Psoas muscle (tissue), 8 donors: ENCODE results near the gene VPREB1. TPM values are rescaled to one million over a fixed set of nuclear protein-coding genes. Genes with fewer than 3 reads are reported as not detected.
"Not testable (repeated sequence)": the region's sequence is repeated elsewhere in the genome, so short reads cannot be mapped to it uniquely, and the experiment has no call there.

Source experiments
- ATAC-seq, 4 donors: fragments of 200-7000 bp; cut with Tn5 transposase; one replicate each; pipeline ENCODE4 v1.9.1; 2020; ENCODE audit warnings: moderate library complexity in 3 of 4, mild to moderate bottlenecking in 2 of 4
- DNase-seq, 2 donors: peaks; one replicate each; pipeline ENCODE4 v3.0.0-alpha.2; 2020
- H3K27ac ChIP-seq: fragments of 200-600 bp; one replicate; pipeline ENCODE4 v1.8.0; 2022
- H3K27me3 ChIP-seq, 3 donors: fragments of 200-600 bp in 1 of 3; one replicate each; pipeline versions ENCODE4 v1.6.1 to v1.8.0; 2013 to 2022; ENCODE audit warnings: low read length in 2 of 3, mild to moderate bottlenecking in 2 of 3, moderate library complexity in 1 of 3; ENCODE audit not compliant: insufficient read depth in 3 of 3
- H3K36me3 ChIP-seq, 2 donors: fragments of 200-600 bp in 1 of 2; one replicate each; pipeline versions ENCODE4 v1.6.1 to v1.8.0; 2013 to 2022; ENCODE audit warnings: low read depth in 1 of 2, mild to moderate bottlenecking in 1 of 2, moderate library complexity in 1 of 2; ENCODE audit not compliant: insufficient read depth in 1 of 2
- H3K4me1 ChIP-seq: fragments of 200-600 bp; one replicate; pipeline ENCODE4 v1.8.0; 2022
- H3K4me3 ChIP-seq: fragments of 200-600 bp; one replicate; pipeline ENCODE4 v1.8.0; 2022; ENCODE audit warnings: mild to moderate bottlenecking
- H3K9me3 ChIP-seq: fragments of 200-600 bp; one replicate; pipeline ENCODE4 v1.8.0; 2022
- WGBS, 3 donors: extraction: QIAGEN DNeasy Blood & Tissue Kit; methylation state at CpG; one replicate each; pipeline versions ENCODE4 v1.1.6 to v1.1.7; 2013; 5-methylcytosine and 5-hydroxymethylcytosine counted together
- intact Hi-C, 2 donors: fragments of 100-400 bp; cut with DNase I; formaldehyde crosslinking; loops; one replicate each; pipeline versions ENCODE4 v1.11.0 to v1.14.2; 2022
- polyA plus RNA-seq, 3 donors: library from polyadenylated mRNA; stranded (reverse); fragments of 200-250 nt; gene quantifications; one replicate each; pipeline ENCODE4 v1.2.3, GENCODE V29; 2013
- total RNA-seq, 4 donors: library from RNA; stranded (reverse); fragmentation: NEBNext Ultra II Directional in 2 of 4; extraction: Animal tissue kit (Norgen Biotek cat#: 25700) in 2 of 4; gene quantifications; one replicate each; pipeline versions ENCODE4 v1.2.1 to v1.2.4, GENCODE V29; 2021 to 2023
- TF ChIP-seq, protein P1 (sequence below): fragments of 200-600 bp; IDR thresholded peaks from one replicate; pipeline ENCODE4 v1.8.0; 2022; ENCODE audit warnings: antibody characterized with exemption
- donor health status: healthy with polysubstance abuse.
- donor health status: DM: no; HTN: no; CAD: no; lungs with moderate emphysema.
- donor health status: Bipolar disorder and iron deficiency.
- donor health status: healthy.
- donor health status: DM: yes; HTN: yes; CAD: no.
- donor health status: DM: no; HTN: no; CAD: no.
- donor health status: DM: no; HTN: no; CAD: no.
- donor health status: DM: yes; HTN: yes; CAD: no.

The VPREB1 gene
- total and polyA plus RNA-seq, 7 donors = not detected

DNA sequence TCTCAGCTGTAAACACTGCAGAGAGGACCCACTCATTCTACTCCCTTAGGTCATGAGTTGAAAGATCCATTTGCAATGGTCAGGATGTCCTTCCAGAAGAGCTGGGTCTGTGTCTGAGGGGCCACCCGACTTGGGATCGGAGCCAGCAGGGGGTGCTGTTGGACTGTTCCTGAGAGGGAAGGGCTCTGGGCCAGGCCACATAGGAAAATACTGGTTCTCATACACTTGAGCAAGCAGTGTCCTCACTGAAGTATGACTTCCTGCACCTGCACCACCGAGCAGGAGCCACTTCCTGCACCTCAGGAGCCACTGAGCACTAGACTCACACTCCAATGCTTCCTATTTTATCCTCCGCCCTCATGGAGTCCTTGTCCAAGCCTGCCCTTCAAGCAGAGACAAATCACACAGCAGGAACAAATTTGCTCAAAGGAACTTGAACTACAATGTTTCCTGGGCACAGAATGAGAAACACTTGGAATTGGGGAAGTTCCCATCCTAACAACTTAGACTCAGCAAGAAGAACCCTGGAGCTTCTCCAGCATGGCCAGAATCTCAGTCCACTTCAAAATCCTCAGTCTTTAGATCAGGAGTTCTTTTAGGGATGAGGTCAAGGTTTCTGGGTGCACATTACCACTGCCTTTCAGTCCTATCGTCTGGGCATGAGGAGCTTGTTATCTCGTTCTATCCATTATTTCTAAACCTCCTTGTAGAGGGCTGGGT is 36.6 kb upstream of the VPREB1 start:
- H3K36me3 ChIP-seq = no peaks in the 10 kb centered on the region
- no peaks in the 10 kb centered on the region for H3K9me3 ChIP-seq
- intact Hi-C loops = no loop called here
- DNase-seq (peak; percentile 30 to 64), ATAC-seq (peak in 1 of 4 donors; percentile 58)
- no peak overlapping the region for H3K27ac ChIP-seq
- H3K4me1 ChIP-seq = no peaks in the 10 kb centered on the region
- H3K27me3 ChIP-seq = peaks cover 0 to 27% (median 3%) of the 10 kb centered on the region in 3 donors
- TF ChIP-seq, protein P1, sequence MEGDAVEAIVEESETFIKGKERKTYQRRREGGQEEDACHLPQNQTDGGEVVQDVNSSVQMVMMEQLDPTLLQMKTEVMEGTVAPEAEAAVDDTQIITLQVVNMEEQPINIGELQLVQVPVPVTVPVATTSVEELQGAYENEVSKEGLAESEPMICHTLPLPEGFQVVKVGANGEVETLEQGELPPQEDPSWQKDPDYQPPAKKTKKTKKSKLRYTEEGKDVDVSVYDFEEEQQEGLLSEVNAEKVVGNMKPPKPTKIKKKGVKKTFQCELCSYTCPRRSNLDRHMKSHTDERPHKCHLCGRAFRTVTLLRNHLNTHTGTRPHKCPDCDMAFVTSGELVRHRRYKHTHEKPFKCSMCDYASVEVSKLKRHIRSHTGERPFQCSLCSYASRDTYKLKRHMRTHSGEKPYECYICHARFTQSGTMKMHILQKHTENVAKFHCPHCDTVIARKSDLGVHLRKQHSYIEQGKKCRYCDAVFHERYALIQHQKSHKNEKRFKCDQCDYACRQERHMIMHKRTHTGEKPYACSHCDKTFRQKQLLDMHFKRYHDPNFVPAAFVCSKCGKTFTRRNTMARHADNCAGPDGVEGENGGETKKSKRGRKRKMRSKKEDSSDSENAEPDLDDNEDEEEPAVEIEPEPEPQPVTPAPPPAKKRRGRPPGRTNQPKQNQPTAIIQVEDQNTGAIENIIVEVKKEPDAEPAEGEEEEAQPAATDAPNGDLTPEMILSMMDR = peak; percentile 31
- WGBS, 3 donors = 26 to 34% (median 27%) methylated on average over 6 of the region's 6 CpGs
- H3K4me3 ChIP-seq = no peak overlapping the region

DNA sequence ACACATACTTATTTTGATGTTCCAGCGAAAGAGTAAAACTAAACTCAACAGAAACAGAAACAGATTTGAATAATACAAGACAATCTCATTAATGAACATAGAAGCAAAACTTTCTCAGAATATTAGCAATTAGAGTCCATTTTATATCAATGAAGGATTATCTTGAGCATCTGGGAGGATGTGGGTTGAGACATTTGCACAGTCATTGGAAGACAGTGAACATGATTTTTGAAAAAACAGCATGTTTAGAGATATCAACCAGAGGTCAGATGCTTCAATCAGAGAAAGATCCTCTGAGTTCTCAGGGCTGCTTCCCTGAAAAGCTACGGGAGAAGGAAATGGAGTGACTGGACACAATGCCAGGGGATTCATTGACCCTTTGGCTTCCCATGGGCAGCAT is 35.9 kb upstream of the VPREB1 start:
- H3K27ac ChIP-seq = no peak overlapping the region
- peaks cover 0 to 20% (median 0%) of the 10 kb centered on the region in 3 donors for H3K27me3 ChIP-seq
- 25 to 62% (median 62%) methylated on average over 2 of the region's 2 CpGs for WGBS, 3 donors
- no peak overlapping the region for H3K4me3 ChIP-seq
- H3K9me3 ChIP-seq = no peaks in the 10 kb centered on the region
- no peaks in the 10 kb centered on the region for H3K4me1 ChIP-seq
- ATAC-seq (no peak), DNase-seq (no peak)
- no peaks in the 10 kb centered on the region for H3K36me3 ChIP-seq
- TF ChIP-seq, protein P1 = no peak
- intact Hi-C loops = no loop called here

DNA sequence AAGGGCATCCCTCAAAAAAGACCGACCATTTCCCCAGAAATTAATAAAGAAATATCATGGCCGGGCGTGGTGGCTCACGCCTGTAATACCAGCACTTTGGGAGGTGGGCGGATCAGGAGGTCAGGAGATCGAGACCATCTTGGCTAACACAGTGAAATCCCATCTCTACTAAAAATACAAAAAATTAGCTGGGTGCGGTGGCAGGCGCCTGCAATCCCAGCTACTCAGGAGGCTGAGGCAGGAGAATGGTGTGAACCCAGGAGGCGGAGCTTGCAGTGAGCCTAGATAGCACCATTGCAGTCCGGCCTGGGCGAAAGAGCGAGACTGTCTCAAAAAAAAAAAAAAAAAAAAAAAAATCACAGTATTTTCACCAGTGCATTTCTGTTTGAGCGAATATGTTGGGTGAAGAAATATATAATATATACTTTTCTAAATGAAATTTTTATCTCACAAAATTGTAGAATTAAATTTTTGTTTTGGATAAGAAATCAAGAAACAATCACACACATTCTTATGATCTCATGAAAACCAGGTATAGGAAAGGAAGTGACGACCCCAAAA is 35.4 kb upstream of the VPREB1 start:
- DNase-seq, ATAC-seq, H3K36me3 ChIP-seq, H3K4me1 ChIP-seq, intact Hi-C loops, H3K27ac ChIP-seq, H3K4me3 ChIP-seq, H3K9me3 ChIP-seq: not testable (repeated sequence)
- 83 to 90% (median 87%) methylated on average over 12 to 14 of the region's 14 CpGs for WGBS, 3 donors
- H3K27me3 ChIP-seq = peaks cover 0 to 20% (median 0%) of the 10 kb centered on the region in 3 donors

DNA sequence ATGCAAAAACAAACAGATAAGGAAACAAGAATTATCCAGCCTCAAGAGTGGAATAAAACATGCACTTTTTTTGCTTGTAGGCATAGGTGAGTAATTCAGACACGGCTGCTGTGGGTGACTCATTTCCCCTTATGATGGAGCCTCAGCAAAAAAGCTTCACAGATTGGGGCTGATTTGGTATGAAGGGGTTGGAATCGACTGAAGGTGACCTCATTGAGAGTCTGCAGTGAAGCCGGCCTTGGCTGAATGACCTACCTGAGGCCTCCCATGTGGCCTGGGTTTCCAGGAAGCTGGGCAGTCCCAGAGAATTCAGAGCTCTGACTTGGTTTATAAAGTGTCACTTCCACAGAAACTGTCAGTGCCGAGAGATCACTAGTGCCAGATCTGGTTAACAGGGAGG is 34.2 kb upstream of the VPREB1 start:
- Histone ChIP-seq H3K27me3 (peaks cover 0 to 20% (median 0%) of the 10 kb centered on the region in 3 donors), H3K27ac (no peak overlapping the region), H3K36me3 (no peaks in the 10 kb centered on the region), H3K4me1 (no peaks in the 10 kb centered on the region), H3K4me3 (no peak overlapping the region), H3K9me3 (no peaks in the 10 kb centered on the region)
- DNase-seq = no peak
- TF ChIP-seq, protein P1 = no peak
- intact Hi-C loops = no loop called here
- 53 to 55% (median 54%) methylated on average over 4 of the region's 4 CpGs for WGBS, 3 donors
- no peak for ATAC-seq

DNA sequence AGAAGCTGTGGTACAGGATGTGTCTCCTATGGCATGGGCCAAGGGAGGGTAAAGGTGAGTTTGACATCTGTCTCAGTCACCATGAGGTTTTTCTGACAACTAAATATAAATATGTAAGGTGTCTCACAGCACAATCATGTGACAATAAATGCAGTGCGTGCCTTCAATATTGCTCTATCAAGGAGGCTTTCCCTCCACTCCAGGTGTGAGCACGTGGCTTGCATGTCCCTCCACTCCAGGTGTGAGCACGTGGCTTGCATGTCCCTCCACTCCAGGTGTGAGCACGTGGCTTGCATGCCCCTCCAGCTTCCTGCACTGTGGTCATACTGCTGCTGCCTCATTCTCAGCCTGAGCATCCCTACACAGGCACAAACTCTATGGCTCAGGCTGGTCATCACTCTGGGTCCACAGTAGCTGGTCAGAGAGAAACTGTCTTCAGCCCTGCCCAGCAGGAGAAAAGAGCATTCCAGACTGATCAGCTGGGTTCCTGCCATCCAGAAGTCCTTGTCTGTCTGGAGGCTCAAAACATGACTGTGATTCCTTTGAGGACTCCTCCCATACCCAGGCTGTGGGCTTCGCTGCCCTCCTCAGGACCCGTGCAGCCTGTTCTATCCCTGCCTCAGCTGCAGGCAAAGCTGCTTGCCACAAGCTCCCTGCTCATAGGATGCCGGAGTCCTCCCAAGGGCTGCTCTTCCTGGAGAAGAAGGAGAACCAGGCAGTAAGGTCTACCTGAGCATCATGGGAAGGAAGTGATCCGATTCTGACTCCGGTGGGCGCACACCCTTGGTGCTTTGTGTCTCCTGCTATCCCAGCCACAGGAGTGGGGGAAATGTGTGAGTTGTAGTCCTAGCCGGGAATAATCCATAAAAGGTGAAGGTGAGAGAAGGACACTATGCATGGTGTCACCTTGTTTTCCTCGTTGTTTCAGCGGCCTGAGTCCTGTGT is 33.4 kb upstream of the VPREB1 start:
- DNase-seq (no peak), ATAC-seq (no peak)
- intact Hi-C loops = no loop called here
- TF ChIP-seq, protein P1 = no peak
- no peak overlapping the region for H3K27ac ChIP-seq
- H3K4me1 ChIP-seq = no peaks in the 10 kb centered on the region
- no peaks in the 10 kb centered on the region for H3K9me3 ChIP-seq
- peaks cover 0 to 20% (median 0%) of the 10 kb centered on the region in 3 donors for H3K27me3 ChIP-seq
- H3K36me3 ChIP-seq = no peaks in the 10 kb centered on the region
- 62 to 69% (median 65%) methylated on average over 13 of the region's 13 CpGs for WGBS, 3 donors
- no peak overlapping the region for H3K4me3 ChIP-seq
